GM21447 (cell line): ENCODE measurements around the gene TOB1.

Experiments
- ATAC-seq: cut with Tn5 transposase; IDR thresholded peaks from one replicate; pipeline ENCODE4 v1.9.1; 2021; ENCODE audit not compliant: unreplicated experiment

TOB1 gene

DNA sequence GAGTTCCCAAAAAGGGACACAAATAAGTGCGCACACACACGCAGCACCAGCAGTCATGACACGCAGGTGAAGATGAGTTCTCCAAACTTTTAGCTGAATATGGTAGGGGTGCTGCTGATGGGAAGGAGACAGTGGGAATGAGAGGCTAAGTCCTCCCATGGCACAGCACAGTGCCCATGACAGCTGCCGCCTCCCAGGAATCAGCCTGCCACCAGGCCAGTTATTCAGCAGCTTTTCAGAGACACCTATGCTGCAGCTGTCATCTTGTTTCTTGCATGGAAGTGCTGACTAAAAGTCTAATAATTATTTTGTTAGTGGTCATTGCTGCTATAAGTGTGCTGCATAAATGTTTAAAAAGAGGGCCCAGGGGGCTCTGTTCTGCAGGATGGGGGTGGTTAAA, 18.6 kb downstream of the TOB1 start:
- no peak for ATAC-seq

DNA sequence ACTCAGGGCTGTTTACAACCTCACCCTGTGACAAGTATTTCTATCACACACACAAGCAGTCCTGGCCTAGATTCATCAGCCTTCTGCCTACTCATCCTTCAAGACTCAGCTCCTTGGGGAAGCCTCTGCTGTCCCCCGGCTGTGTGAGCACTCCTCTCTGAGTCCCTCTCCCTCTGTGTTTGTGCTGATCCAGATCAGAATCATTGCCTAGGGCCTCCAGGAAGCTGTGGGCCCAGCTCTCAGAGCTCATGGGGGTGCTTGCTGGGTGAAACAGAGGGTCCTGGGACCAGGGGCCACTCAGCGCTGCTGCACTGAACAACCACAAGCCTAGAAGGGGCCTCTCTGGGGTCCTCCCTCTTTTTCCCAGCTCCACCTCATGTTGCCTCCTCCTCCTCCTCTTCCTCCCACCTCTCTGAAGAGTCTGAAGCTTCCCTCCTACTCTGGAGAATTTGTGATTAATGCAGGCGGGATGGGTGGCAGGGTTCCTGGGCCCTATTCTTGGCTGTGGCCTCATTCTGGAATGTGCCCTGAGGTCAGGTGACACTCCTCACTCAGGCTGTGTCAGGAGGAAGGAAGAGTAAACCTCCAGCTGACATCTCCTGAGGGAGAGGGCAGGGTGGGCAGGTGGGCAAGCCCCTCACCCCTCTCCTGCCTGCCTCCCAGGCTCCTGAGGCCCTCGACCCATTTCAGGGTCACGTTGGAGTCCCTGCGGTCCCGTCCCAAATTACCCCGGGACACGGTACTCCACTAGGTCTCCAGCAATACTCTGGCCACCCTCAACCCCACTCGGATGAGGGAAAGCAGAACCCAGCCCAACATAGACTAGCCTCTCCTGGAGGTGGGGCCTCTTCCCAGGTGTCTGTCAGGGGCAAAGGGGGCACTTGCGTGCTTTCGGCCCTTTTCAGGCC, 20.7 kb downstream of the TOB1 start:
- ATAC-seq, result no peak

DNA sequence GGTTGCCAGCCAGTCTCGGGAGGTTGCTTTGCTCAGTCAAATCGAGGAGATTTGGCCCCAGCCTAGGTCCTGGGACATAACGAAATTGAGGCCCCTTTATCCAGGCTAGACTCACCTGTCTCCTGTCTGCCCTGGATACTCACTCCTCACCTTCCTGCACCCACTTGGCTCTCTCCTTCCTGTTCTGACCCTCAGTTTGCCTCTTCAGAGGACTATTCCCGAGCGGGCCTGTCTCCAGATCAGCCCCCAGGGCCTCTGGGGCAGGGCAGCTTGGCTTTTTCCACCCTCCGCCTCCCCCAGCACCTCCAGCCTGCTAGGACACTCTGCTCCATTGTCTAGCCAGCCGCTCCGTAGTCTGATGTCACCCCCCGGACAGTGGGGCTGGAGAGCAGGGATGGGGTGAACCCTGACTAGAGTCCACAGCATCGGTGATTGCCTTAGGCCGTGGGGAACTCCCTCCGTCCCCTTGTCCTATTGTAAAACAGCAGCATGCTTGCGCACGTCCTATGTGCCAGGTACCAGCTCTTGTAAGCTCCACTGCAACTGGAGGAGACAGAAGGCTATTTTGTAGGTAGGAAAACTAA, 21.9 kb downstream of the TOB1 start:
- ATAC-seq, result no peak

DNA sequence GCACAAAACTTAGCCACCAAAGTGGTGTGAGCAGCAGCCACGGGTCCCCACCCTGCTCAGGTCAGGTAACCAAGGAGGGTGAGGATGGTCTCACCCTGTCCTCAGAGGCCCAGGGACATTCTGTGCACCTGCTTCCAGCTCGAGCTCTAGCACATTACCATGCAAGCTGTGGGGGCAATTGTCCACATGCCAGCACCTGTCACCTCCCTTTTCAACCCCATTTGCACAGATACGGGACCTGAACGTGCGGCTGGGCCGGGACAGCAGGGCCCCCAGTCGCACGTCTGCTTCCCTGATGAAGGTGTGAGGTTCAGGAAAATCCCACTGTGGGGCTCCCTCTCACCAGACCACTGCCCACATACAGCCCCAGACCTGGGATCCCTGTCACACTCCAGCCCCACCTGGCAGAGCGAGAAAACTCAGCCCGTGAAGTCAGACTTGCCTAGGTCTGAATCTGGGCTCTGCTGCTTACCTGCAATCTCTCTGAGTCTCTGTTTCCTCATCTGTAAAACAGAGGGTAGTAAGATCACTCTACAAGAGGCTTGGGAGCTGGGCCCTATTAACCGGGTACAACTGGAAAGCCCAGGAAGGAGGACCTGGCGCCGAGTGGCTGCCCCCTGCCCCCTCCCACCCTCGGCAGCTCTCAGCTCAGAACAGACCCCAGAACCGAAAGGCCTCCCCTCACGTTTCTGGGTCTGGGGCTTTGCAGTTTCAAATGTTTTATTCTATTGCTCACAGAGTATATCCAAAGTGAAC, 22.8 kb downstream of the TOB1 start:
- no peak for ATAC-seq

DNA sequence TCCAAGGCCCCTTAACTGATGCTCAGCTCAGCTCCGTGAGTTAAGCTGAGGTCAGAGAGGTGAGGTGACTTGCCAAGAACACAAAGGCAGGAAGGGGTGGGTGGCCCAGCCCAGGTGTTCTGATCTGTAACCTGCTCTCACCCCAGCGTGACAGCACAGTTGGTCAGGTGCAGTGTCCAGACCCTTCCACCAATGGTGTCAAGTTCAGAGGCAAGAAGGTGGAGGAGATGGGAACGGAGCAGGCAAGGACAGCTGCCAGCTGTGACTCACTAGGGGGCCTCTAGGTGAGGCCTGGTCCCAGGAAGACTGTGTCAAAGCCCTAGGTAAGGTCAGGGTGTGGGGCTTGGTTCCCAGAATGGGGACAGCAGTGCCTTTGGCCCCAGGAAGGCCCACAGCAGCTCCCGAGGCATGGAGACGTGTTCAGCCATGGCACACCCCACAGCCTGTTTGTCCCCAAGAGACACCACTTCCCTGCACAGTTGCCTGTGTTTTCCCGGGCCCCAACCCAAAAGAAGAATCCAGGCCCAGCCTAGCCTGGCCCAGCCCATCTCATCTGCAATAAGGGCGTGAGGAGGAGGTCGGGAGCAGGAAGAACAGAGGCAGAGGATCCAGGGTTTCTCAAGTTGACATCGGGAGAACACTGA, 23.5 kb downstream of the TOB1 start:
- ATAC-seq, result no peak

- ATAC-seq, result no peak
Observed at GRCh38 chr17:50841949-50842354, 24.2 kb downstream of the TOB1 start.

DNA sequence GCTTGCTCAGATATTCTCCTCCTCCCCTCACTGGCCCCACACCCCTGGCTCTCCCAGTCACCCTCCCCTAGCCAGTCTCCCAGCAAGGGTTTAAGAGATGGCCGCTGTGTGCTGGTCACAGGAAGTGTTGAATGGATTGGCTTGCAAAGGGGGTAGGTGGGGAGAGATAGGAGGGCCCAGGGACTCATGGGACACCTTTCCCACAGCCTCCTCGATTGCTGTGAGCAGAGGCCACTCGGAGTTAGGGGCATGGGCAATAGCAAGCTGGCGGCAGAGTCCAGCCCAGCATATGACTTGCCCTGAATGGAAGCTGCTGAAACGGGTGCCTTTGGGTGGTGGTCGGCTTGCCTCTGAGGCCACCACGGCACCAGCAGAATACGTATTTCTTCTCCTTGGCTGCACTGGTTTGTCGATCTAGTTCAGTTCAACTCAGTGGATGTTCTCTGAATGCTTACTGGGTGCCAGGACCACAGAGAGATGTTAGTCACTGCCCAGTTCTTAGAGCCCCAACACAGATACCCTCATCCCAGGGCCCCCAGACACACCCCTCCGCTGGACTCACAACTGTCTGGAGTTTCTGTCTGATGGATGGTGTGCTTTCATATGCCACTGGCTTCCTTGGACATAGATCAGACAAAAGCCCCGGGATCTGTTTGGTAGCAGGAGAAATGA, 24.7 kb downstream of the TOB1 start:
- no peak for ATAC-seq

- ATAC-seq, result no peak
Observed at GRCh38 chr17:50840311-50840851, 25.8 kb downstream of the TOB1 start.

- ATAC-seq, result no peak
Observed at GRCh38 chr17:50839591-50840310, 26.4 kb downstream of the TOB1 start.

DNA sequence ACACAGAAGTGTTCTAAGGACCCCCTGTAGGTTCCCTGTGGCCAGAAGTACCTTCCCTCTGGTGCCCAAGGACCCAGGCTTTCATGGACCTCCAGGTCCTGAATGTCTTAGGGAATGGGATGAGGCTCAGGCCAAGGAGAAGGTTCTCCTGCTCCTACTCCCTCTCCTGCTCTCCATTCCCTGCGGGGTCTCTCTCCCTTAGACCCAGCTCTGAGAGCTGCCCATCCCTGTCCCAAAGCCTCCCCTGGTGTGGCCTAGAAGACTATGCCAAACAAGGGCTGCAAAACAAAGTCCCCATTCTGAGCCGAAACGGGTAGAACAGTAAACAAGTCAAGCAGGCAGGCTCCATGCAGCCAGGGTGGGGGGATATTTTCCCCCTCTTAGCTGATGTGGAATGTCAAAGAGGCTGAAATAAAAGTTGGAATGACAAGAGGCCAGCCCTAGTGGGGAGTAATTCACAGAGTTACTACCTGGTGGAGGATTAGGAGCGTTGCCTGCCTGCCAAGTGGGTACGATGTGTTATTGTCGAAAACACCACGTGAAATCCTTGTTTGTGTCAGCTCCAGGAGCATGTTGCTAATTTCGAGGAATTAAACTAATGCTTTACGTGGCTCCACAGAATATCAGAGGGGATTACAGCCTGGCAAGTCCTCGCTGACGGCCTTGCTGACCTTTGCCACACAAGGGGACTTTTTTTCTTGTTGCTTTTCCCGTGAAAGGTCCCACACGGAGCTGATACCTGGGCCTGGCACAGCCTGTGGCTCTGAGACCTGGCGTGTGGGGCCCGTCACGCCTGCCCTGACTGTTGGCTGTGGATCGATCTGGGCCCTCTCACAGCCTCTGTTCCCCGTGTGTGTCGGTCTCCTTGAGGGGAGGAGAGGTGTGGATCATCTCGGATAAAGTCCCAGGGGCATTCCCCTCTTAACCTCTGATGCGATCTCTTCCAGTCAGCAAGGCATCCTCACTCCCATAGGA, 27.9 kb downstream of the TOB1 start:
- no peak for ATAC-seq

DNA sequence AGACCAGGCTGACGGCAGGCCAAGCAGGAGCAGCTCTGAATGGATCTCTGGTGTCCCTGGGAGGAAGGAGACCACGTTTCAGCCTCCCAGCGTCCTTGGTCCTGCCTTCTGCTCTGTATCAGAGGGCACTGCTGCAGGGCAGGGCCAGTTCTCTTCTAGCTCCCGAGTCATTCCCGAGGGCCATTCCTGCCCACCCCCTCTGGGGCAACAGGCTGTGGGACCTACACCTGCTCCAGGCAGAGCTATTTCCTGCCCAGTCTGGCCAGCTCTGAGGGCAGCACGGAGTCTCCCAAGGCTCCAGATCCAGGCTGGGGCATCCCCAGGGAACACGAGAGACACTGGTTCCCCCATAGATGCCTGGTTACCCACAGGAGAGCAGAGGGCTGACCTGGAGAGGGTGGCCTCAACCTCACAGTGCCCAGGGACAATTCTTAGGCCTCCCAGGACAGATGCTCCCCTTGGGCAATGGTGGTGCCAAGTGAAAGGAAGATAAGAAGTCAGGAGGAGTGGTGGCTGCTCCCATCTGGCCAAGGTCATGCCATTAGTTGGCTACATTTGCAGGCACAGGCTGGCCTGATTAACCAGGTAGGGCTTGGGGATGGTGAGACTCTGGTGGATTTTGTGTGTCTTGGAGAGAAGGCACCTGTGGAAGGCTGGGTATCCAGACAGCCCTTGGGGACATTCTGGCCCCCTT, 28.7 kb downstream of the TOB1 start:
- no peak for ATAC-seq

DNA sequence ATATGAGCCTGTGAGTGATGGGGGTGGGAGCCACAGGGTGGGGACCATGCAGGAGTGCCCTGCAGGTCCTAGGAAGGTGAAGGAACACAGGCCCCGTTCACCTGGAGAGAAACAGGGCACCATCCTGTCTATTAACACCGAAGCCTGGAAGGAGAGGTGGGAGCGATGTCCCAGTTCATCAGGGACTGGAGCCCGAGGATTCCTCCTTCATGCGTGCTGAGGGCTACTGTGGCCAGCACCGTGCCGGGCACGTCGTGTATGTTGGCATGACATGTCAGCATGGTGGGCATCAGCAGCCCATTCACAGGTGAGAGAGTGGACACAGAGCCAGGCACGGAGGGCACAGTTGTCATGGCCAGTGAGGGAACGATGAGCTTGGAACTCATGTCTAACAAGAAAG, 29.3 kb downstream of the TOB1 start:
- ATAC-seq, result no peak

GRCh38 chr17:50835301-50836234, 30.6 kb downstream of the TOB1 start, which contains the start of gene WFIKKN2:
TSS of gene WFIKKN2 (plus strand) at chr17:50835586. CDS start at chr17:50835938, 352 bp downstream.
- no peak for ATAC-seq

GRCh38 chr17:50834429-50835300, 31.5 kb downstream of the TOB1 start:
- ATAC-seq, result no peak

DNA sequence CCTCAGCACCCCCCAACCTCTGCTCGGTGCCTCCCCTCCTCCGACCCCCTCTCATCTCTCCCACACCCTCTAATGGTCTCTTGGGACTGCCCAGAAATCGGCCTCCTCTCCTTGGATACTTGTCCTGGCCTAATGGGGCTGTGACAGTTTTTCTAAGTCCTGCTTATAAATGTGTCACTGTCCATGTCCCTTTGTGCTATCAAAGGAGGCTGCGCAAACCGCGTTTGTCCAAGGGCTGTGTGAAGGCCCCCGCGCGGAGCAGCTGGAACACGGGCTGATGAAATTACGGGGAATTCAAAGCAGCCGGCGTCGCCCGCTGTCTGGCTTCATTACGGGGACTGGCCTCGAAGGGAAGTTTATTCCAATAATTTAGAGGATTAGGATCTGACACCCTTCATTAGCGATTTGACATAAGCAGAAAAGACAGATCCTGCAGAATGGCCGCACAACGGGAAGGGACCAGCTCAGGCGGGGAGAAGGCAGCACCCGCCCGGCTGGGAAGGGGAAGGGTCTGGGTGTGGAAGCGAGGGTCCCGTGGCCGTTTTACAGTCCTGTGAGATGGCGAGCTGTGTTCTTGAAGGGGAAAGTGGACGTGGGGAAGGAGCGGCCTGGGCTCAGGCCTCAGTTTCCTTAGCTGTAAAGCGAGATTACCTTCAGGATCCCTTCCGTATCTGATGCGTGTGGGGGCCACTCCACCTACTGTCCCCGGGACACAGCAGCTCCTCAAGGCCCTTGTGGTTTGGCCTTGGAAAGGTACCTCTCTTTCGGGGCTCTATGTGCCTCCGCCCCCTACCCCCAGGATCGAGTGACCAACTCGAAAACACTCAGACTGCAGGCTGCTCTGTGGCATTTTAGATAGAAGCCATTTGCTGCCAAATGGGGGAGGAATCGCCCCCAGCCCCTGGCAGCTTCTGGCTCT, 32.4 kb downstream of the TOB1 start:
- no peak for ATAC-seq
